HepG2 (cell line): ENCODE measurements around the gene IL32. TPM values are rescaled to one million over a fixed set of nuclear protein-coding genes. Genes with fewer than 3 reads are reported as not detected.

Source experiments
- ATAC-seq: fragments of 200-7000 bp; cut with Tn5 transposase; 3 replicates; pipeline ENCODE4 v1.9.1; 2020; ENCODE audit warnings: mild to moderate bottlenecking, moderate library complexity
- BruUV-seq: library from RNA; stranded (reverse); fragments of 400-500 nt; replicated peaks from 2 replicates; lab custom pipeline; 2021; lab: Mats Ljungman, UMichigan
- CTCF ChIA-PET: fragments of 300-600 bp; formaldehyde crosslinking; extraction: SDS; loops from one replicate; lab custom pipeline; 2021; ENCODE audit warnings: low total read pairs, inconsistent platforms, low intra/inter-chr PET ratio; lab: Yijun Ruan, JAX
- POLR2A ChIA-PET: fragments of 350-600 bp; sonication (Branson Sonifier 250); formaldehyde crosslinking; loops from one replicate; lab custom pipeline; 2020; ENCODE audit warnings: antibody characterized with exemption, inconsistent platforms; lab: Yijun Ruan, JAX
- DNase-seq: peaks from one replicate; pipeline ENCODE4 v3.0.0-alpha.2; 2015; ENCODE audit warnings: low spot score
- FAIRE-seq: peaks from 3 replicates; lab custom pipeline; 2011; peaks lifted over from hg19 to GRCh38; lab: Jason Lieb, UNC
- H2AFZ ChIP-seq: one replicate; pipeline ENCODE4 v1.6.1; 2011; ENCODE audit warnings: low read length, inconsistent platforms
- H3K27ac ChIP-seq: fragments of 300-600 bp; 3 replicates; pipeline ENCODE4 v1.8.0; 2011; ENCODE audit warnings: mixed run types, mild to moderate bottlenecking, mixed read lengths, low read length, inconsistent platforms; ENCODE audit not compliant: insufficient read depth; ENCODE audit errors: extremely low read length
- H3K27me3 ChIP-seq, 2 experiments: fragments of 200-600 bp in 1 of 2; 2 replicates in 1 of 2; 3 replicates in 1 of 2; pipeline versions ENCODE4 v1.6.0 to v1.8.0; 2011; ENCODE audit warnings: low read length in 2 of 2, mild to moderate bottlenecking in 2 of 2, moderate library complexity in 2 of 2, inconsistent platforms in 1 of 2; ENCODE audit not compliant: insufficient read depth in 2 of 2, control insufficient read depth in 1 of 2
- H3K36me3 ChIP-seq, 2 experiments: fragments of 200-600 bp in 1 of 2; replicated peaks in 1 of 2; 2 replicates in 1 of 2; 3 replicates in 1 of 2; pipeline versions ENCODE4 v1.5.1 to v1.8.0; 2011; ENCODE audit warnings: low read length in 2 of 2, inconsistent platforms in 1 of 2; ENCODE audit not compliant: insufficient read depth in 2 of 2, control insufficient read depth in 1 of 2
- H3K4me1 ChIP-seq: 2 replicates; pipeline ENCODE4 v1.5.1; 2012; ENCODE audit warnings: low read length, inconsistent platforms; ENCODE audit not compliant: insufficient read depth
- H3K4me2 ChIP-seq: 2 replicates; pipeline ENCODE4 v1.6.0; 2011; ENCODE audit warnings: low read depth, low read length, inconsistent platforms
- H3K4me3 ChIP-seq, 3 experiments: fragments of 200-600 bp in 1 of 3; sonication (generic), shearing (Covaris generic) in 1 of 3; replicated peaks in 1 of 3; 2 replicates each; pipeline ENCODE4 v1.5.1; 2011 to 2016; ENCODE audit warnings: low read length in 3 of 3, inconsistent platforms in 2 of 3, low read depth in 2 of 3, mild to moderate bottlenecking in 2 of 3, control low read depth in 1 of 3, mixed read lengths in 1 of 3; ENCODE audit not compliant: insufficient read depth in 1 of 3
- H3K79me2 ChIP-seq: one replicate; pipeline ENCODE4 v1.6.1; 2011; ENCODE audit warnings: low read length, inconsistent platforms; ENCODE audit not compliant: insufficient read depth
- H3K9ac ChIP-seq: 2 replicates; pipeline ENCODE4 v1.6.0; 2011; ENCODE audit warnings: mild to moderate bottlenecking, low read depth, low read length, inconsistent platforms; ENCODE audit not compliant: insufficient read depth
- H3K9me3 ChIP-seq: 2 replicates; pipeline ENCODE4 v1.5.1; 2012; ENCODE audit warnings: mild to moderate bottlenecking, low read length
- H4K20me1 ChIP-seq: 2 replicates; pipeline ENCODE4 v1.6.0; 2011; ENCODE audit warnings: inconsistent platforms, mild to moderate bottlenecking, low read length, moderate library complexity; ENCODE audit not compliant: insufficient read depth
- FOSL2 ChIP-seq: sonication (generic); formaldehyde crosslinking; IDR thresholded peaks from 2 replicates; pipeline ENCODE4 v1.4.0; 2020; ENCODE audit warnings: missing genetic modification reagents
- JUN ChIP-seq: sonication (generic); formaldehyde crosslinking; IDR thresholded peaks from 2 replicates; pipeline ENCODE4 v1.4.0; 2020; ENCODE audit warnings: mild to moderate bottlenecking, missing genetic modification reagents
- MED13 ChIP-seq: sonication (generic); formaldehyde crosslinking; IDR thresholded peaks from 2 replicates; pipeline ENCODE4 v1.5.0; 2020; ENCODE audit warnings: missing genetic modification reagents
- ZFP36 ChIP-seq: fragments of 150-350 bp; IDR thresholded peaks from 2 replicates; pipeline ENCODE4 v1.6.1; 2018; ENCODE audit warnings: borderline replicate concordance, low read length, low read depth; ENCODE audit not compliant: partially characterized antibody
- ZKSCAN5 ChIP-seq: sonication (generic); formaldehyde crosslinking; IDR thresholded peaks from 2 replicates; pipeline ENCODE4 v1.5.1; 2020; ENCODE audit warnings: mild to moderate bottlenecking, missing genetic modification reagents
- ZNF343 ChIP-seq: sonication (generic); formaldehyde crosslinking; IDR thresholded peaks from 2 replicates; pipeline ENCODE4 v1.4.0; 2020; ENCODE audit warnings: mild to moderate bottlenecking, missing genetic modification reagents
- ZNF484 ChIP-seq: sonication (generic); formaldehyde crosslinking; IDR thresholded peaks from 2 replicates; pipeline ENCODE4 v1.5.1; 2020; ENCODE audit warnings: mild to moderate bottlenecking, low read depth, missing genetic modification reagents, borderline replicate concordance
- ZNF598 ChIP-seq: sonication (generic); formaldehyde crosslinking; IDR thresholded peaks from 2 replicates; pipeline ENCODE4 v1.5.1; 2020; ENCODE audit warnings: mild to moderate bottlenecking, missing genetic modification reagents, borderline replicate concordance
- ZNF672 ChIP-seq: sonication (generic); formaldehyde crosslinking; IDR thresholded peaks from 2 replicates; pipeline ENCODE4 v1.8.1; 2022; ENCODE audit warnings: missing genetic modification reagents
- ZNF772 ChIP-seq: sonication (generic); formaldehyde crosslinking; IDR thresholded peaks from 2 replicates; pipeline ENCODE4 v1.5.0; 2020; ENCODE audit warnings: mild to moderate bottlenecking, missing genetic modification reagents
- ZNF83 ChIP-seq: sonication (generic); formaldehyde crosslinking; IDR thresholded peaks from 2 replicates; pipeline ENCODE4 v1.4.0; 2020; ENCODE audit warnings: missing genetic modification reagents, mild to moderate bottlenecking, borderline replicate concordance
- WGBS: methylation state at CpG from one replicate; pipeline ENCODE4 v1.1.6; 2017; ENCODE audit warnings: low lambda C conversion rate; 5-methylcytosine and 5-hydroxymethylcytosine counted together
- in situ Hi-C: cut with HindIII; loops from 2 replicates; pipeline ENCODE4 v1.10.0; 2017; ENCODE audit warnings: low pct_unique_long_range_greater_than_20kb; ENCODE audit not compliant: extremely low pct_ligation_motif_present
- intact Hi-C: fragments of 100-400 bp; cut with micrococcal nuclease; formaldehyde crosslinking; loops from one replicate; pipeline ENCODE4 v1.10.0; 2022; ENCODE audit not compliant: unreplicated experiment
- polyA plus RNA-seq, 8 experiments: library from polyadenylated mRNA; depleted of rRNA in 3 of 8; stranded (reverse) in 7 of 8; unstranded in 1 of 8; fragments of >200 nt; fragmentation: Illumina TruSeq in 4 of 8; extraction: Trizol in 4 of 8; gene quantifications; 2 replicates each; pipeline versions ENCODE4 v1.2.1 to v1.2.3, GENCODE V29; 2011 to 2016; ENCODE audit warnings: low read depth in 4 of 8, missing spikeins in 1 of 8, mixed read lengths in 1 of 8; ENCODE audit not compliant: insufficient read depth in 1 of 8
- total RNA-seq, 5 experiments: library from RNA; depleted of rRNA; stranded (reverse); fragments of >200 nt; fragmentation: Illumina TruSeq; extraction: Trizol; gene quantifications; 2 replicates each; pipeline ENCODE4 v1.2.3, GENCODE V29; 2016; ENCODE audit warnings: low read depth in 1 of 5
- TF ChIP-seq, protein P1 (sequence below): sonication (generic); formaldehyde crosslinking; IDR thresholded peaks from 2 replicates; pipeline ENCODE4 v1.8.1; 2023; ENCODE audit warnings: mild to moderate bottlenecking, missing genetic modification reagents
- TF ChIP-seq, protein P2 (sequence below): sonication (generic); formaldehyde crosslinking; IDR thresholded peaks from 2 replicates; pipeline ENCODE4 v1.5.0; 2020; ENCODE audit warnings: mild to moderate bottlenecking, missing genetic modification reagents
- TF ChIP-seq, protein P3 (sequence below): sonication (generic); formaldehyde crosslinking; IDR thresholded peaks from 2 replicates; pipeline ENCODE4 v1.8.0; 2022; ENCODE audit warnings: missing genetic modification reagents, mild to moderate bottlenecking, borderline replicate concordance

The IL32 gene
- total and polyA plus RNA-seq, 2 of the 13 experiments (the other 11 are each of a cell fraction or from before 2014, with no cell fraction given) = 115 to 165 TPM

DNA sequence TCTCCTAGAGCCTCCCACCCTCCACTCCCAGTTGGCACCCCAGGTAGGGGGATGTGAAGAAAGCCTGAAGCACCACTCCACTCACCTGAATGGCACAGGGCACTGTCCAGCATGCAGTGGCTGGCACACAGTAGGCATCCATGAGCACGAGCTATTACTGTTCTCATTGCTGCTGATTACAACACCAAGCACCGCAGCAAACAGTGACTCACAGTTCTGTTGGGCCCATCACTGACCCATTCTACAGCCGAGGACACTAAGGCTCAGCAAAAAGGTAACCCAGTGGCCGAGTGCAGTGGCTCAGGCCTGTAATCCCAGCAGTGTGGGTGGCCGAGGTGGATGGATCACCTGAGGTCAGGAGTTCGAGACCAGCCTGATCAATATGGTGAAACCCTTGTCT, 30.9 kb downstream of the IL32 start (continued):
- TF ChIP-seq ZNF484 (CRISPR knock-in tag) (no peak), ZNF598 (CRISPR knock-in tag) (no peak), FOSL2 (CRISPR knock-in tag) (peak; percentile 58), ZFP36 (no peak), JUN (no peak)

- Histone ChIP-seq H2AFZ (no peak overlapping the region), H3K4me2 (no peak overlapping the region), H3K27me3 (peaks cover 0 to 22% of the 10 kb centered on the region in 2 experiments; a peak in 2 of 5 replicates), H3K9me3 (no peaks in the 10 kb centered on the region), H3K27ac (no peak overlapping the region), H4K20me1 (no peaks in the 10 kb centered on the region), H3K4me3 (no peak overlapping the region), H3K9ac (no peak overlapping the region), H3K36me3 (no peaks in the 10 kb centered on the region), H3K4me1 (peaks cover 47% of the 10 kb centered on the region), H3K79me2 (no peaks in the 10 kb centered on the region)
- FAIRE-seq = no peak
- DNase-seq = no peak
- intact Hi-C loops = loop anchor here (5.0 kb wide), 1 partner anchor 35 kb away; no protein-coding TSS in a partner anchor
- WGBS = 63% methylated on average over 8 of the region's 8 CpGs
- ChIA-PET CTCF (no interaction called here), POLR2A (interaction anchor here (1.6 to 3.3 kb wide), 2 partner anchors 32 kb away, joined by 6 to 13 read pairs; partner anchors contain the start of gene IL32)
- no peak for ATAC-seq
- no TSS peak for BruUV-seq
- in situ Hi-C loops = no loop called here
- TF ChIP-seq ZNF83 (CRISPR knock-in tag) (no peak), ZNF772 (CRISPR knock-in tag) (no peak), ZKSCAN5 (no peak), ZNF343 (CRISPR knock-in tag) (no peak), ZNF672 (CRISPR knock-in tag) (no peak), MED13 (CRISPR knock-in tag) (no peak)
- TF ChIP-seq, protein P1, sequence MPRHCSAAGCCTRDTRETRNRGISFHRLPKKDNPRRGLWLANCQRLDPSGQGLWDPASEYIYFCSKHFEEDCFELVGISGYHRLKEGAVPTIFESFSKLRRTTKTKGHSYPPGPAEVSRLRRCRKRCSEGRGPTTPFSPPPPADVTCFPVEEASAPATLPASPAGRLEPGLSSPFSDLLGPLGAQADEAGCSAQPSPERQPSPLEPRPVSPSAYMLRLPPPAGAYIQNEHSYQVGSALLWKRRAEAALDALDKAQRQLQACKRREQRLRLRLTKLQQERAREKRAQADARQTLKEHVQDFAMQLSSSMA = no peak
- TF ChIP-seq, protein P2, sequence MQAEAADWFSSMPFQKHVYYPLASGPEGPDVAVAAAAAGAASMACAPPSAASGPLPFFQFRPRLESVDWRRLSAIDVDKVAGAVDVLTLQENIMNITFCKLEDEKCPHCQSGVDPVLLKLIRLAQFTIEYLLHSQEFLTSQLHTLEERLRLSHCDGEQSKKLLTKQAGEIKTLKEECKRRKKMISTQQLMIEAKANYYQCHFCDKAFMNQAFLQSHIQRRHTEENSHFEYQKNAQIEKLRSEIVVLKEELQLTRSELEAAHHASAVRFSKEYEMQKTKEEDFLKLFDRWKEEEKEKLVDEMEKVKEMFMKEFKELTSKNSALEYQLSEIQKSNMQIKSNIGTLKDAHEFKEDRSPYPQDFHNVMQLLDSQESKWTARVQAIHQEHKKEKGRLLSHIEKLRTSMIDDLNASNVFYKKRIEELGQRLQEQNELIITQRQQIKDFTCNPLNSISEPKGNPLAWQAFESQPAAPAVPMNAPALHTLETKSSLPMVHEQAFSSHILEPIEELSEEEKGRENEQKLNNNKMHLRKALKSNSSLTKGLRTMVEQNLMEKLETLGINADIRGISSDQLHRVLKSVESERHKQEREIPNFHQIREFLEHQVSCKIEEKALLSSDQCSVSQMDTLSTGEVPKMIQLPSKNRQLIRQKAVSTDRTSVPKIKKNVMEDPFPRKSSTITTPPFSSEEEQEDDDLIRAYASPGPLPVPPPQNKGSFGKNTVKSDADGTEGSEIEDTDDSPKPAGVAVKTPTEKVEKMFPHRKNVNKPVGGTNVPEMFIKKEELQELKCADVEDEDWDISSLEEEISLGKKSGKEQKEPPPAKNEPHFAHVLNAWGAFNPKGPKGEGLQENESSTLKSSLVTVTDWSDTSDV (CRISPR knock-in tag) = no peak
- TF ChIP-seq, protein P3, sequence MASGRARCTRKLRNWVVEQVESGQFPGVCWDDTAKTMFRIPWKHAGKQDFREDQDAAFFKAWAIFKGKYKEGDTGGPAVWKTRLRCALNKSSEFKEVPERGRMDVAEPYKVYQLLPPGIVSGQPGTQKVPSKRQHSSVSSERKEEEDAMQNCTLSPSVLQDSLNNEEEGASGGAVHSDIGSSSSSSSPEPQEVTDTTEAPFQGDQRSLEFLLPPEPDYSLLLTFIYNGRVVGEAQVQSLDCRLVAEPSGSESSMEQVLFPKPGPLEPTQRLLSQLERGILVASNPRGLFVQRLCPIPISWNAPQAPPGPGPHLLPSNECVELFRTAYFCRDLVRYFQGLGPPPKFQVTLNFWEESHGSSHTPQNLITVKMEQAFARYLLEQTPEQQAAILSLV = no peak
Observed at GRCh38 chr16:3097266-3097665, 31.8 kb downstream of the IL32 start.
